HepG2 (cell line): Measurements from ENCODE around the gene BTBD1. TPM values are rescaled to one million over a fixed set of nuclear protein-coding genes. Genes with fewer than 3 reads are reported as not detected.

Experiments
- ATAD3A ChIP-seq: sonication (generic); formaldehyde crosslinking; IDR thresholded peaks from 2 replicates; pipeline ENCODE4 v1.4.0; 2020; ENCODE audit warnings: missing genetic modification reagents
- CEBPZ ChIP-seq: IDR thresholded peaks from 2 replicates; pipeline ENCODE4 v1.6.1; 2012; ENCODE audit warnings: low read length, improper control_type of control experiment
- FOXJ3 ChIP-seq: sonication (generic); formaldehyde crosslinking; IDR thresholded peaks from 2 replicates; pipeline ENCODE4 v1.4.0; 2020; ENCODE audit warnings: missing genetic modification reagents, mild to moderate bottlenecking, borderline replicate concordance
- HIVEP1 ChIP-seq: sonication (generic); formaldehyde crosslinking; IDR thresholded peaks from 2 replicates; pipeline ENCODE4 v1.4.0; 2020; ENCODE audit warnings: mild to moderate bottlenecking, missing genetic modification reagents
- IRF1 ChIP-seq: sonication (generic); formaldehyde crosslinking; IDR thresholded peaks from 2 replicates; pipeline ENCODE4 v1.4.0; 2020; ENCODE audit warnings: low read depth, mild to moderate bottlenecking, missing genetic modification reagents
- PPARG ChIP-seq: conservative IDR thresholded peaks from 2 replicates; pipeline ENCODE4 v1.6.1; 2016; ENCODE audit warnings: missing biosample characterization, missing genetic modification reagents
- SALL2 ChIP-seq: sonication (generic); formaldehyde crosslinking; IDR thresholded peaks from 2 replicates; pipeline ENCODE4 v1.8.1; 2023; ENCODE audit warnings: mild to moderate bottlenecking, missing genetic modification reagents, inconsistent platforms
- ZBTB37 ChIP-seq: sonication (generic); formaldehyde crosslinking; IDR thresholded peaks from 2 replicates; pipeline ENCODE4 v1.4.0; 2020; ENCODE audit warnings: mild to moderate bottlenecking, missing genetic modification reagents
- ZBTB7B ChIP-seq: sonication (generic); formaldehyde crosslinking; IDR thresholded peaks from 2 replicates; pipeline ENCODE4 v1.4.0; 2020; ENCODE audit warnings: missing genetic modification reagents
- ZFP41 ChIP-seq: sonication (generic); formaldehyde crosslinking; IDR thresholded peaks from 2 replicates; pipeline ENCODE4 v1.4.0; 2020; ENCODE audit warnings: mild to moderate bottlenecking, missing genetic modification reagents, borderline replicate concordance
- ZNF335 ChIP-seq: sonication (generic); formaldehyde crosslinking; IDR thresholded peaks from 2 replicates; pipeline ENCODE4 v1.4.0; 2020; ENCODE audit warnings: missing genetic modification reagents
- ZNF362 ChIP-seq: sonication (generic); formaldehyde crosslinking; IDR thresholded peaks from 2 replicates; pipeline ENCODE4 v1.4.0; 2020; ENCODE audit warnings: missing genetic modification reagents, mild to moderate bottlenecking, borderline replicate concordance
- ZNF629 ChIP-seq: sonication (generic); formaldehyde crosslinking; conservative IDR thresholded peaks from 2 replicates; pipeline ENCODE4 v1.5.0; 2020; ENCODE audit warnings: missing genetic modification reagents
- ZNF660 ChIP-seq: sonication (generic); formaldehyde crosslinking; IDR thresholded peaks from 2 replicates; pipeline ENCODE4 v1.5.1; 2020; ENCODE audit warnings: mild to moderate bottlenecking, low read depth, missing genetic modification reagents, borderline replicate concordance
- ZNF800 ChIP-seq: sonication (generic); formaldehyde crosslinking; IDR thresholded peaks from 2 replicates; pipeline ENCODE4 v1.4.0; 2020; ENCODE audit warnings: missing genetic modification reagents
- ZNF891 ChIP-seq: sonication (generic); formaldehyde crosslinking; IDR thresholded peaks from 2 replicates; pipeline ENCODE4 v1.5.0; 2020; ENCODE audit warnings: mild to moderate bottlenecking, missing genetic modification reagents
- ZSCAN21 ChIP-seq: sonication (generic); formaldehyde crosslinking; IDR thresholded peaks from 2 replicates; pipeline ENCODE4 v1.8.0; 2022; ENCODE audit warnings: mild to moderate bottlenecking, missing genetic modification reagents, moderate library complexity, borderline replicate concordance
- polyA plus RNA-seq, 8 experiments: library from polyadenylated mRNA; depleted of rRNA in 3 of 8; stranded (reverse) in 7 of 8; unstranded in 1 of 8; fragments of >200 nt; fragmentation: Illumina TruSeq in 4 of 8; extraction: Trizol in 4 of 8; gene quantifications; 2 replicates each; pipeline versions ENCODE4 v1.2.1 to v1.2.3, GENCODE V29; 2011 to 2016; ENCODE audit warnings: low read depth in 4 of 8, missing spikeins in 1 of 8, mixed read lengths in 1 of 8; ENCODE audit not compliant: insufficient read depth in 1 of 8
- total RNA-seq, 5 experiments: library from RNA; depleted of rRNA; stranded (reverse); fragments of >200 nt; fragmentation: Illumina TruSeq; extraction: Trizol; gene quantifications; 2 replicates each; pipeline ENCODE4 v1.2.3, GENCODE V29; 2016; ENCODE audit warnings: low read depth in 1 of 5

The BTBD1 gene
- total and polyA plus RNA-seq, 2 of the 13 experiments (the other 11 are each of a cell fraction or from before 2014, with no cell fraction given) = 32.1 to 53.9 TPM

- TF ChIP-seq IRF1 (no peak), SALL2 (CRISPR knock-in tag) (peak; percentile 61), ZNF362 (no peak), HIVEP1 (CRISPR knock-in tag) (no peak; the same call in 1 of the 2 replicates), ZSCAN21 (CRISPR knock-in tag) (peak; percentile 91), ZBTB7B (CRISPR knock-in tag) (peak; percentile 51; the same call in 1 of the 2 replicates), ZNF660 (no peak), ZBTB37 (no peak), ZNF891 (no peak; the same call in 1 of the 2 replicates), ZNF335 (CRISPR knock-in tag) (0 out of 2 replicates have a peak, but pooled peaks have one; percentile 65), ZNF629 (CRISPR knock-in tag) (peak; percentile 37; the same call in 1 of the 2 replicates), ZNF800 (no peak; the same call in 1 of the 2 replicates), PPARG (no peak; the same call in 1 of the 2 replicates), FOXJ3 (peak; percentile 74; the same call in 1 of the 2 replicates), ZFP41 (CRISPR knock-in tag) (peak; percentile 94; the same call in 1 of the 2 replicates), CEBPZ (no peak), ATAD3A (CRISPR knock-in tag) (no peak)
Observed at GRCh38 chr15:83011271-83012075, 55.6 kb downstream of the BTBD1 start, which contains the start of gene C15orf40 (continued).
